Measurements from ENCODE around the gene PHF21B. TPM values are rescaled to one million over a fixed set of nuclear protein-coding genes. Genes with fewer than 3 reads are reported as not detected.
A peak's percentile ranks its signal among the peaks of the same experiment; 100 is the strongest.

PHF21B gene
- not detected in 2 replicates for total RNA-seq

GRCh38 chr22:45009606-45010531 is at the start of gene PHF21B:
TSS of gene PHF21B (minus strand) at chr22:45010005. CDS start at chr22:45009549, 456 bp downstream.
- DNase-seq (ENCODE audit: insufficient read length, low spot score, missing footprints) = peak; percentile 94
- no peak for TF ChIP-seq CTCF (IDR thresholded peaks at IDR 0.05; ENCODE audit: extremely low read depth, low read depth, low read length)
- Histone ChIP-seq H3K4me2 (ENCODE audit: insufficient read depth, low read length) (peak within 1 kb of the TSS; percentile 76), H3K79me2 (ENCODE audit: insufficient read depth, low read length) (no peaks in the 10 kb centered on the region), H3K27ac (ENCODE audit: low read depth, low read length) (no peak within 1 kb of the TSS), H3K27me3 (ENCODE audit: insufficient read depth, low read length) (peaks cover 62% of the 10 kb centered on the region), H4K20me1 (ENCODE audit: insufficient read depth, low read length) (no peaks in the 10 kb centered on the region), H3K36me3 (ENCODE audit: insufficient read depth, low read length) (no peaks in the 10 kb centered on the region), H3K4me3 (ENCODE audit: insufficient read depth, low read length) (peak within 1 kb of the TSS; percentile 61), H3K9me3 (ENCODE audit: low read depth, low read length) (no peaks in the 10 kb centered on the region), H2AFZ (ENCODE audit: low read length) (no peak within 1 kb of the TSS), H3K4me1 (ENCODE audit: insufficient read depth, low read length) (no peaks in the 10 kb centered on the region)

- no peak for DNase-seq (ENCODE audit: insufficient read length, low spot score, missing footprints)
- no peaks in the 10 kb centered on the region for H3K79me2 ChIP-seq (ENCODE audit: insufficient read depth, low read length)
- H3K4me1 ChIP-seq (ENCODE audit: insufficient read depth, low read length) = peaks cover 17% of the 10 kb centered on the region
- peaks cover 14% of the 10 kb centered on the region for H3K27me3 ChIP-seq (ENCODE audit: insufficient read depth, low read length)
- H3K36me3 ChIP-seq (ENCODE audit: insufficient read depth, low read length) = no peaks in the 10 kb centered on the region
- no peaks in the 10 kb centered on the region for H3K9me3 ChIP-seq (ENCODE audit: low read depth, low read length)
- TF ChIP-seq CTCF (IDR thresholded peaks at IDR 0.05; ENCODE audit: extremely low read depth, low read depth, low read length) = no peak
- H3K4me2 ChIP-seq (ENCODE audit: insufficient read depth, low read length) = no peak overlapping the region
- no peak overlapping the region for H3K4me3 ChIP-seq (ENCODE audit: insufficient read depth, low read length)
- H4K20me1 ChIP-seq (ENCODE audit: insufficient read depth, low read length) = no peaks in the 10 kb centered on the region
- H3K27ac ChIP-seq (ENCODE audit: low read depth, low read length) = no peak overlapping the region
- no peak overlapping the region for H2AFZ ChIP-seq (ENCODE audit: low read length)
These were observed 49.5 kb upstream of the PHF21B start for GRCh38 chr22:45059296-45059695.

- H2AFZ ChIP-seq (ENCODE audit: low read length) = no peak overlapping the region
- H3K27ac ChIP-seq (ENCODE audit: low read depth, low read length) = no peak overlapping the region
- H3K79me2 ChIP-seq (ENCODE audit: insufficient read depth, low read length) = no peaks in the 10 kb centered on the region
- no peaks in the 10 kb centered on the region for H3K36me3 ChIP-seq (ENCODE audit: insufficient read depth, low read length)
- peak; percentile 84 for DNase-seq (ENCODE audit: insufficient read length, low spot score, missing footprints)
- H3K27me3 ChIP-seq (ENCODE audit: insufficient read depth, low read length) = peaks cover 18% of the 10 kb centered on the region
- H3K4me2 ChIP-seq (ENCODE audit: insufficient read depth, low read length) = peak overlapping the region; percentile 48
- TF ChIP-seq CTCF (IDR thresholded peaks at IDR 0.05; ENCODE audit: extremely low read depth, low read depth, low read length) = no peak
- H3K4me1 ChIP-seq (ENCODE audit: insufficient read depth, low read length) = peaks cover 10% of the 10 kb centered on the region
- no peaks in the 10 kb centered on the region for H4K20me1 ChIP-seq (ENCODE audit: insufficient read depth, low read length)
- H3K4me3 ChIP-seq (ENCODE audit: insufficient read depth, low read length) = no peak overlapping the region
- no peaks in the 10 kb centered on the region for H3K9me3 ChIP-seq (ENCODE audit: low read depth, low read length)
These were observed 48.8 kb upstream of the PHF21B start for GRCh38 chr22:45058622-45058912.

GRCh38 chr22:45055936-45056335 is 46.1 kb upstream of the PHF21B start:
- peaks cover 7% of the 10 kb centered on the region for H3K4me1 ChIP-seq (ENCODE audit: insufficient read depth, low read length)
- TF ChIP-seq CTCF (IDR thresholded peaks at IDR 0.05; ENCODE audit: extremely low read depth, low read depth, low read length) = no peak
- no peak overlapping the region for H3K4me2 ChIP-seq (ENCODE audit: insufficient read depth, low read length)
- H4K20me1 ChIP-seq (ENCODE audit: insufficient read depth, low read length) = no peaks in the 10 kb centered on the region
- no peak for DNase-seq (ENCODE audit: insufficient read length, low spot score, missing footprints)
- H3K27ac ChIP-seq (ENCODE audit: low read depth, low read length) = no peak overlapping the region
- H2AFZ ChIP-seq (ENCODE audit: low read length) = no peak overlapping the region
- H3K27me3 ChIP-seq (ENCODE audit: insufficient read depth, low read length) = peaks cover 39% of the 10 kb centered on the region
- H3K36me3 ChIP-seq (ENCODE audit: insufficient read depth, low read length) = no peaks in the 10 kb centered on the region
- H3K79me2 ChIP-seq (ENCODE audit: insufficient read depth, low read length) = no peaks in the 10 kb centered on the region
- H3K4me3 ChIP-seq (ENCODE audit: insufficient read depth, low read length) = no peak overlapping the region
- H3K9me3 ChIP-seq (ENCODE audit: low read depth, low read length) = no peaks in the 10 kb centered on the region
